Hepatocyte (in vitro differentiated cells): Measurements from ENCODE around the gene AGTPBP1. TPM values are rescaled to one million over a fixed set of nuclear protein-coding genes. Genes with fewer than 3 reads are reported as not detected.

ENCODE experiments used
- DNase-seq: peaks from one replicate; pipeline ENCODE4 v3.0.0-alpha.2; 2016; ENCODE audit warnings: low spot score
- H2AFZ ChIP-seq: fragments of 200-600 bp; sonication (generic); 2 replicates; pipeline ENCODE4 v1.6.0; 2016; ENCODE audit warnings: antibody characterized with exemption, mild to moderate bottlenecking
- H3K27ac ChIP-seq: fragments of 200-600 bp; sonication (generic); 2 replicates; pipeline ENCODE4 v1.5.1; 2016; ENCODE audit warnings: mild to moderate bottlenecking
- H3K27me3 ChIP-seq: fragments of 200-600 bp; sonication (generic); 2 replicates; pipeline ENCODE4 v1.6.1; 2016
- H3K36me3 ChIP-seq: fragments of 200-600 bp; sonication (generic); replicated peaks from 2 replicates; pipeline ENCODE4 v1.5.1; 2016; ENCODE audit warnings: low read depth; ENCODE audit not compliant: insufficient read depth
- H3K4me1 ChIP-seq: fragments of 200-600 bp; sonication (generic); 2 replicates; pipeline ENCODE4 v1.5.1; 2016; ENCODE audit warnings: mild to moderate bottlenecking, moderate library complexity; ENCODE audit not compliant: insufficient read depth
- H3K4me2 ChIP-seq: fragments of 200-600 bp; sonication (generic); 2 replicates; pipeline ENCODE4 v1.6.0; 2016
- H3K4me3 ChIP-seq: fragments of 200-600 bp; sonication (generic); 2 replicates; pipeline ENCODE4 v1.5.1; 2016; ENCODE audit warnings: mild to moderate bottlenecking
- H3K79me2 ChIP-seq: fragments of 200-600 bp; sonication (generic); 2 replicates; pipeline ENCODE4 v1.6.0; 2017; ENCODE audit warnings: mild to moderate bottlenecking
- H3K9me2 ChIP-seq: fragments of 200-600 bp; sonication (generic); replicated peaks from 2 replicates; pipeline ENCODE4 v1.6.0; 2017; ENCODE audit warnings: mild to moderate bottlenecking; ENCODE audit not compliant: insufficient read depth
- H3K9me3 ChIP-seq: fragments of 200-600 bp; sonication (generic); 2 replicates; pipeline ENCODE4 v1.5.1; 2016; ENCODE audit warnings: low read depth, mild to moderate bottlenecking
- H4K20me1 ChIP-seq: fragments of 200-600 bp; sonication (generic); 2 replicates; pipeline ENCODE4 v1.6.0; 2016; ENCODE audit warnings: mild to moderate bottlenecking; ENCODE audit not compliant: insufficient read depth, poor library complexity, severe bottlenecking
- CTCF ChIP-seq: fragments of 200-600 bp; sonication (generic); IDR thresholded peaks from 2 replicates; pipeline ENCODE4 v1.5.1; 2016; ENCODE audit warnings: antibody characterized with exemption, mild to moderate bottlenecking; ENCODE audit not compliant: poor library complexity
- EZH2 ChIP-seq: fragments of 200-600 bp; sonication (generic); IDR thresholded peaks from 2 replicates; pipeline ENCODE4 v1.6.1; 2016; ENCODE audit warnings: antibody characterized with exemption, mild to moderate bottlenecking, borderline replicate concordance
- EZH2phosphoT487 ChIP-seq: fragments of 200-600 bp; sonication (generic); IDR thresholded peaks from one replicate; pipeline ENCODE4 v1.6.1; 2018; ENCODE audit warnings: antibody characterized with exemption, mild to moderate bottlenecking, low read depth, moderate library complexity; ENCODE audit not compliant: unreplicated experiment, severe bottlenecking
- WGBS: methylation state at CpG from one replicate; pipeline ENCODE4 v1.1.6; 2016; ENCODE audit warnings: low lambda C conversion rate; ENCODE audit errors: missing lambda C conversion rate; 5-methylcytosine and 5-hydroxymethylcytosine counted together
- polyA plus RNA-seq: library from polyadenylated mRNA; unstranded; fragments of >200 nt; fragmentation: Nextera tagmentation; extraction: Ambion mirVana; gene quantifications from 2 replicates; pipeline ENCODE4 v1.2.1, GENCODE V29; 2016
- total RNA-seq: library from RNA; depleted of rRNA; stranded (reverse); fragments of >200 nt; gene quantifications from 2 replicates; pipeline ENCODE4 v1.2.3, GENCODE V29; 2014

Gene AGTPBP1
- total and polyA plus RNA-seq, 2 experiments from 2014 or later: 7.6 to 16.8 TPM

- Histone ChIP-seq H4K20me1 (no peaks in the 10 kb centered on the region), H3K4me2 (no peak overlapping the region), H2AFZ (no peak overlapping the region), H3K9me2 (no peaks in the 10 kb centered on the region), H3K4me1 (no peaks in the 10 kb centered on the region), H3K4me3 (no peak overlapping the region), H3K36me3 (no peaks in the 10 kb centered on the region), H3K79me2 (no peaks in the 10 kb centered on the region), H3K27me3 (no peaks in the 10 kb centered on the region), H3K27ac (no peak overlapping the region), H3K9me3 (no peaks in the 10 kb centered on the region)
- WGBS: 91% methylated on average over 4 of the region's 4 CpGs
- no peak for TF ChIP-seq EZH2
- no peak for TF ChIP-seq EZH2phosphoT487
- no peak for TF ChIP-seq CTCF
- no peak for DNase-seq
Observed at GRCh38 chr9:85653153-85653552, 88.6 kb downstream of the AGTPBP1 start.

GRCh38 chr9:85647571-85647970 is 94.2 kb downstream of the AGTPBP1 start:
- 89% methylated on average over 1 of the region's 1 CpG for WGBS
- Histone ChIP-seq H3K27ac (no peak overlapping the region), H3K79me2 (no peaks in the 10 kb centered on the region), H3K36me3 (no peaks in the 10 kb centered on the region), H3K9me2 (no peaks in the 10 kb centered on the region), H3K27me3 (no peaks in the 10 kb centered on the region), H3K4me1 (no peaks in the 10 kb centered on the region), H3K4me3 (no peak overlapping the region), H4K20me1 (no peaks in the 10 kb centered on the region), H3K9me3 (no peaks in the 10 kb centered on the region), H3K4me2 (no peak overlapping the region), H2AFZ (no peak overlapping the region)
- no peak for DNase-seq
- TF ChIP-seq CTCF (no peak), EZH2 (no peak), EZH2phosphoT487 (no peak)

- Histone ChIP-seq H3K9me2 (no peaks in the 10 kb centered on the region), H3K79me2 (no peaks in the 10 kb centered on the region), H3K4me1 (no peaks in the 10 kb centered on the region), H3K9me3 (no peaks in the 10 kb centered on the region), H3K4me2 (no peak overlapping the region), H3K36me3 (no peaks in the 10 kb centered on the region), H3K27ac (no peak overlapping the region), H2AFZ (no peak overlapping the region), H3K4me3 (no peak overlapping the region), H3K27me3 (no peaks in the 10 kb centered on the region), H4K20me1 (no peaks in the 10 kb centered on the region)
- TF ChIP-seq EZH2phosphoT487: no peak
- no peak for TF ChIP-seq EZH2
- no peak for TF ChIP-seq CTCF
- 92% methylated on average over 3 of the region's 3 CpGs for WGBS
- no peak for DNase-seq
Observed at GRCh38 chr9:85645909-85646627, 95.7 kb downstream of the AGTPBP1 start.
